ENCODE measurements around the gene ZC3H14.

DNA sequence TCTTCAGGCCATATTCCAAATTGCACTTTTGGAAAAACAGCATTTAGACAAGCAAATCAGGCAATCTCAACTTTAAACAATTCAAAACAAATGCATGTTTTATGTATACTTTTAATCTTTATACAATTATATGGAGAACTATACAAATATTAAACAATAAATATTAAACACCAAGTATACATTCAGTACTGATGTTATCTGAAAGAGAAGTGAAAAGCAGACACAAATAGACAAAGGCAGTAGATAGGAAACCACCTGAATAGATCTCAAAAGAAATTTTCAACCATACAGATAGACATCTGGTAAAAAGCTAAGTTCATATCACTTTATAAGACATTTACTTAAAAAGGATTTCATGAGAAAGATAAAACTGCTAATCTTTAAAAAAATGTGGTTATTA is 65.2 kb downstream of the ZC3H14 start:
- no peak for TF ChIP-seq NFXL1 (IDR thresholded peaks at IDR 0.05; ENCODE audit: borderline replicate concordance)
- no peak for TF ChIP-seq CHD1 (IDR thresholded peaks at IDR 0.05; ENCODE audit: low read depth, low read length)
- no peak for TF ChIP-seq NR2F1 (conservative IDR thresholded peaks at IDR 0.05)
- no peak for TF ChIP-seq ZNF217 (IDR thresholded peaks at IDR 0.05)
- TF ChIP-seq, protein P1, sequence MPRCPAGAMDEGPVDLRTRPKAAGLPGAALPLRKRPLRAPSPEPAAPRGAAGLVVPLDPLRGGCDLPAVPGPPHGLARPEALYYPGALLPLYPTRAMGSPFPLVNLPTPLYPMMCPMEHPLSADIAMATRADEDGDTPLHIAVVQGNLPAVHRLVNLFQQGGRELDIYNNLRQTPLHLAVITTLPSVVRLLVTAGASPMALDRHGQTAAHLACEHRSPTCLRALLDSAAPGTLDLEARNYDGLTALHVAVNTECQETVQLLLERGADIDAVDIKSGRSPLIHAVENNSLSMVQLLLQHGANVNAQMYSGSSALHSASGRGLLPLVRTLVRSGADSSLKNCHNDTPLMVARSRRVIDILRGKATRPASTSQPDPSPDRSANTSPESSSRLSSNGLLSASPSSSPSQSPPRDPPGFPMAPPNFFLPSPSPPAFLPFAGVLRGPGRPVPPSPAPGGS (IDR thresholded peaks at IDR 0.05; ENCODE audit: borderline replicate concordance, insufficient read depth, low read depth, low read length, poor library complexity, severe bottlenecking): no peak
- no peak for TF ChIP-seq MXI1 (IDR thresholded peaks at IDR 0.05; ENCODE audit: low read depth, low read length)
- TF ChIP-seq RFX5 (IDR thresholded peaks at IDR 0.05; ENCODE audit: low read depth, low read length): no peak
- TF ChIP-seq CTCF (IDR thresholded peaks at IDR 0.05 in 2 of 3, conservative IDR thresholded peaks at IDR 0.05 in 1 of 3; ENCODE audit: control insufficient read depth in 2 of 3, extremely low read depth in 1 of 3, insufficient read depth in 1 of 3, low read depth in 3 of 3, low read length in 3 of 3): no peak
- no peak for TF ChIP-seq POLR2AphosphoS2 (IDR thresholded peaks at IDR 0.05; ENCODE audit: low read depth, low read length)
- TF ChIP-seq, protein P2, sequence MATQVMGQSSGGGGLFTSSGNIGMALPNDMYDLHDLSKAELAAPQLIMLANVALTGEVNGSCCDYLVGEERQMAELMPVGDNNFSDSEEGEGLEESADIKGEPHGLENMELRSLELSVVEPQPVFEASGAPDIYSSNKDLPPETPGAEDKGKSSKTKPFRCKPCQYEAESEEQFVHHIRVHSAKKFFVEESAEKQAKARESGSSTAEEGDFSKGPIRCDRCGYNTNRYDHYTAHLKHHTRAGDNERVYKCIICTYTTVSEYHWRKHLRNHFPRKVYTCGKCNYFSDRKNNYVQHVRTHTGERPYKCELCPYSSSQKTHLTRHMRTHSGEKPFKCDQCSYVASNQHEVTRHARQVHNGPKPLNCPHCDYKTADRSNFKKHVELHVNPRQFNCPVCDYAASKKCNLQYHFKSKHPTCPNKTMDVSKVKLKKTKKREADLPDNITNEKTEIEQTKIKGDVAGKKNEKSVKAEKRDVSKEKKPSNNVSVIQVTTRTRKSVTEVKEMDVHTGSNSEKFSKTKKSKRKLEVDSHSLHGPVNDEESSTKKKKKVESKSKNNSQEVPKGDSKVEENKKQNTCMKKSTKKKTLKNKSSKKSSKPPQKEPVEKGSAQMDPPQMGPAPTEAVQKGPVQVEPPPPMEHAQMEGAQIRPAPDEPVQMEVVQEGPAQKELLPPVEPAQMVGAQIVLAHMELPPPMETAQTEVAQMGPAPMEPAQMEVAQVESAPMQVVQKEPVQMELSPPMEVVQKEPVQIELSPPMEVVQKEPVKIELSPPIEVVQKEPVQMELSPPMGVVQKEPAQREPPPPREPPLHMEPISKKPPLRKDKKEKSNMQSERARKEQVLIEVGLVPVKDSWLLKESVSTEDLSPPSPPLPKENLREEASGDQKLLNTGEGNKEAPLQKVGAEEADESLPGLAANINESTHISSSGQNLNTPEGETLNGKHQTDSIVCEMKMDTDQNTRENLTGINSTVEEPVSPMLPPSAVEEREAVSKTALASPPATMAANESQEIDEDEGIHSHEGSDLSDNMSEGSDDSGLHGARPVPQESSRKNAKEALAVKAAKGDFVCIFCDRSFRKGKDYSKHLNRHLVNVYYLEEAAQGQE (IDR thresholded peaks at IDR 0.05; ENCODE audit: low read depth, low read length): no peak
- TF ChIP-seq RBBP5 (conservative IDR thresholded peaks at IDR 0.05): no peak
- TF ChIP-seq POLR2AphosphoS5 (IDR thresholded peaks at IDR 0.05; ENCODE audit: low read length): no peak

All from GM12878 (cell line).